Transverse colon (tissue), 4 donors: ENCODE measurements around the gene EXOSC10.
"Not testable (repeated sequence)": the region's sequence is repeated elsewhere in the genome, so short reads cannot be mapped to it uniquely, and the experiment has no call there.

ENCODE experiments used
- CTCF ChIP-seq, 5 experiments: fragments of 200-600 bp in 3 of 5; fragments of 450-650 bp in 2 of 5; sonication (generic) in 3 of 5; IDR thresholded peaks; 1 replicate in 2 of 5; 2 replicates in 3 of 5; pipeline ENCODE4 v1.5.1; 2016 to 2017; ENCODE audit warnings: antibody characterized with exemption in 5 of 5, inconsistent platforms in 3 of 5, mild to moderate bottlenecking in 2 of 5, moderate library complexity in 1 of 5
- EP300 ChIP-seq: sonication (generic); formaldehyde crosslinking; IDR thresholded peaks from one replicate; pipeline ENCODE4 v1.6.1; 2017; ENCODE audit warnings: antibody characterized with exemption, low read depth
- POLR2A ChIP-seq: fragments of 450-650 bp; IDR thresholded peaks from one replicate; pipeline ENCODE4 v1.6.1; 2016; ENCODE audit warnings: antibody characterized with exemption, mild to moderate bottlenecking, moderate library complexity
- POLR2AphosphoS5 ChIP-seq, 3 donors: sonication (generic); formaldehyde crosslinking; IDR thresholded peaks; one replicate each; pipeline ENCODE4 v1.6.1; 2016; ENCODE audit warnings: antibody characterized with exemption in 3 of 3

GRCh38 chr1:11083784-11084183 is 15.9 kb downstream of the EXOSC10 start:
- TF ChIP-seq POLR2A; CTCF (IDR thresholded peaks at IDR 0.05); POLR2AphosphoS5 (IDR thresholded peaks at IDR 0.05); EP300: not testable (repeated sequence)
